Kidney (tissue), 14 donors: Measurements from ENCODE around the gene KCNAB2. TPM values are rescaled to one million over a fixed set of nuclear protein-coding genes. Genes with fewer than 3 reads are reported as not detected.

Experiments
- DNase-seq, 5 donors: peaks; one replicate each; pipeline ENCODE4 v3.0.0-alpha.2; 2013 to 2020
- FAIRE-seq: peaks from 2 replicates; lab custom pipeline; 2012; peaks lifted over from hg19 to GRCh38; lab: Jason Lieb, UNC
- H3K27ac ChIP-seq, 2 donors: one replicate each; pipeline ENCODE4 v1.7.0; 2013; ENCODE audit warnings: low read depth in 2 of 2, low read length in 2 of 2, inconsistent platforms in 1 of 2
- H3K27me3 ChIP-seq: one replicate; pipeline ENCODE4 v1.7.1; 2013; ENCODE audit warnings: low read length, inconsistent platforms; ENCODE audit not compliant: control insufficient read depth, insufficient read depth
- H3K36me3 ChIP-seq, 3 donors: one replicate each; pipeline versions ENCODE4 v1.7.0 to v1.7.1; 2013; ENCODE audit warnings: low read length in 3 of 3, control low read depth in 1 of 3, inconsistent platforms in 1 of 3; ENCODE audit not compliant: insufficient read depth in 3 of 3, control insufficient read depth in 2 of 3
- H3K4me1 ChIP-seq, 3 donors: one replicate each; pipeline versions ENCODE4 v1.7.0 to v1.7.1; 2013; ENCODE audit warnings: low read length in 3 of 3, inconsistent platforms in 1 of 3, low read depth in 1 of 3; ENCODE audit not compliant: control insufficient read depth in 2 of 3, insufficient read depth in 2 of 3
- H3K4me3 ChIP-seq, 3 donors: one replicate each; pipeline versions ENCODE4 v1.7.0 to v1.8.1; 2013; ENCODE audit warnings: low read length in 3 of 3, control low read depth in 1 of 3, inconsistent platforms in 1 of 3
- H3K9ac ChIP-seq, 3 donors: one replicate each; pipeline versions ENCODE4 v1.7.0 to v1.7.1; 2013; ENCODE audit warnings: low read length in 3 of 3, control low read depth in 1 of 3, inconsistent platforms in 1 of 3
- H3K9me3 ChIP-seq, 3 donors: one replicate each; pipeline versions ENCODE4 v1.7.0 to v1.7.1; 2013; ENCODE audit warnings: low read length in 3 of 3, control low read depth in 1 of 3, inconsistent platforms in 1 of 3; ENCODE audit not compliant: control insufficient read depth in 2 of 3, insufficient read depth in 1 of 3
- intact Hi-C: fragments of 100-400 bp; cut with DNase I; formaldehyde crosslinking; loops from one replicate; pipeline ENCODE4 v1.11.1; 2022
- polyA plus RNA-seq: library from polyadenylated mRNA; stranded (reverse); fragments of 350-450 nt; fragmentation: Illumina TruSeq; extraction: RNeasy Lipid Tissue Mini Kit (QIAGEN cat#74804); gene quantifications from one replicate; pipeline ENCODE4 v1.2.3, GENCODE V29; 2014; ENCODE audit warnings: low read depth, low replicate concordance; ENCODE audit not compliant: insufficient read depth
- total RNA-seq: library from RNA; stranded (reverse); fragmentation: NEBNext Ultra II Directional; extraction: Animal tissue kit (Norgen Biotek cat#: 25700); gene quantifications from one replicate; pipeline ENCODE4 v1.2.1, GENCODE V29; 2021
- TF ChIP-seq, protein P1 (sequence below): IDR thresholded peaks from 3 replicates; pipeline ENCODE4 v1.5.1; 2012; ENCODE audit warnings: mild to moderate bottlenecking, moderate library complexity, borderline replicate concordance; ENCODE audit not compliant: insufficient read depth; ENCODE audit errors: extremely low read depth
- donor health status: control.
- donor health status: control.
- donor health status: control.
- donor health status: control.
- donor health status: control.
- donor health status: DM: yes; HTN: yes; CAD: no.
- donor health status: Normal renal cell carcinoma (clear cell type).

KCNAB2 gene
- total and polyA plus RNA-seq, 2 donors from 2014 or later, result 19.6 to 28.1 TPM

GRCh38 chr1:6046279-6046678, 591 bp downstream of the KCNAB2 start:
- intact Hi-C loops, result no loop called here
- Histone ChIP-seq H3K4me3 (peak overlapping the region in 2 of 3 donors; percentile 56 to 76), H3K4me1 (peaks cover 0 to 3% (median 0%) of the 10 kb centered on the region in 3 donors), H3K27ac (peak overlapping the region in 1 of 2 donors; percentile 43), H3K27me3 (no peaks in the 10 kb centered on the region), H3K9me3 (no peaks in the 10 kb centered on the region), H3K36me3 (no peaks in the 10 kb centered on the region), H3K9ac (peak overlapping the region in 1 of 3 donors; percentile 15)
- DNase-seq (no peak), FAIRE-seq (no peak)
- TF ChIP-seq, protein P1, sequence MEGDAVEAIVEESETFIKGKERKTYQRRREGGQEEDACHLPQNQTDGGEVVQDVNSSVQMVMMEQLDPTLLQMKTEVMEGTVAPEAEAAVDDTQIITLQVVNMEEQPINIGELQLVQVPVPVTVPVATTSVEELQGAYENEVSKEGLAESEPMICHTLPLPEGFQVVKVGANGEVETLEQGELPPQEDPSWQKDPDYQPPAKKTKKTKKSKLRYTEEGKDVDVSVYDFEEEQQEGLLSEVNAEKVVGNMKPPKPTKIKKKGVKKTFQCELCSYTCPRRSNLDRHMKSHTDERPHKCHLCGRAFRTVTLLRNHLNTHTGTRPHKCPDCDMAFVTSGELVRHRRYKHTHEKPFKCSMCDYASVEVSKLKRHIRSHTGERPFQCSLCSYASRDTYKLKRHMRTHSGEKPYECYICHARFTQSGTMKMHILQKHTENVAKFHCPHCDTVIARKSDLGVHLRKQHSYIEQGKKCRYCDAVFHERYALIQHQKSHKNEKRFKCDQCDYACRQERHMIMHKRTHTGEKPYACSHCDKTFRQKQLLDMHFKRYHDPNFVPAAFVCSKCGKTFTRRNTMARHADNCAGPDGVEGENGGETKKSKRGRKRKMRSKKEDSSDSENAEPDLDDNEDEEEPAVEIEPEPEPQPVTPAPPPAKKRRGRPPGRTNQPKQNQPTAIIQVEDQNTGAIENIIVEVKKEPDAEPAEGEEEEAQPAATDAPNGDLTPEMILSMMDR, result no peak

DNA sequence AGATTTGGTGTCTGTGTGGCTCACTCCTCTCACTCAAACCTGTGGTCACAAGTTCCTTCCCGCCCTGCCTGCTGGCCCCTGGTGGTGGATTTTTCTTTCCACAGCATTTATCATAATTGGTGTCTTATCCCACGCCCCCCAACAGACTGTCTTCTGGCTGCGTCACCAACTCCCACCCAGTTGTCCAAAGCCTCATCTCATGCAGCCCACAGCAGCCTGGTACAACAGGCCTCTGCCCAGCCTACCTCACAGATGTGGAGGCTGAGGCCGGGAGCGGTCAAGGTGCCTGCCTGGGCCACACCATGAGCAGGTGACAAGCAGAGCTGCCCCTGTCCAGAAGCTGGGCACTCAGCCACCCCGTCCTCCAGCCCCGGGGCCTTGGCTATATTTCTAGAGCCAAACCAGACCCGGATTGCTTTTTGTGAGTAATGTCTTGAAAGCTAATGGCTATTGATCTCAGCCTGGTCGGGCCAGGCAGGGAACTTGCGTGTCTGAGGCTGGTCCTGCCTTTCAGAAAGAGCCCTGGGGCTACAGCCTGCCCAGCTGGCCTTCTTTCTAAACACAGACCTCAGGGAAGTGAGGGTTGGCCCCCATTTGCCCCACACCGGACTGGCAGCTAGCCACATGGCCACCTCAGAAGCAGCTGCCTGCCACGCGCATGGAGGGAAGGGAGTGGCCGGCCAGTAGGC, 2.6 kb downstream of the KCNAB2 start:
- Histone ChIP-seq H3K36me3 (no peaks in the 10 kb centered on the region), H3K4me1 (peaks cover 0 to 3% (median 0%) of the 10 kb centered on the region in 3 donors), H3K27me3 (no peaks in the 10 kb centered on the region), H3K9me3 (no peaks in the 10 kb centered on the region), H3K27ac (peak overlapping the region; percentile 15 to 57), H3K4me3 (peak overlapping the region in 1 of 3 donors; percentile 46), H3K9ac (no peak overlapping the region)
- intact Hi-C loops, result no loop called here
- TF ChIP-seq, protein P1, result no peak
- DNase-seq (no peak), FAIRE-seq (no peak)

DNA sequence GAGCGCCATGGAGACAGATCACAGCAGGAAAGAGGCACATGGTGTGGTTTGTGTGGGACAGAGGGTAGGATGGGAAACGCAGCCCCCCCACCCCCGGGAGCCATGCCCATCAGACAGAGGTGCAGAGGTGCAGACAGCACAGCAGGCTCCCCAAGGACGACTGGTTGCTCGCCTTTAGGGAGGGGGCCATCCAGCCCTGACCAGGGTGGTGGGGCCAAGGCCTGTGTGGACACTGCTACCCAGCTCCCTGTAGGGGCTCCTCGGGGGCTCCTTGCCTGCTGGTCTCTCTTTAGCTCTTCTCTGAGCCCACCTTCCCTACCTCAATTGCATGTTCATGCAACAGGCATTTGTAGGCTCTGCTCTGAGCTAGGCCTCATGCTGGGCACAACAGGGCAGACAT, 3.7 kb downstream of the KCNAB2 start:
- intact Hi-C loops, result no loop called here
- Histone ChIP-seq H3K9ac (no peak overlapping the region), H3K4me1 (peaks cover 0 to 3% (median 0%) of the 10 kb centered on the region in 3 donors), H3K9me3 (no peaks in the 10 kb centered on the region), H3K27me3 (no peaks in the 10 kb centered on the region), H3K4me3 (no peak overlapping the region), H3K36me3 (no peaks in the 10 kb centered on the region), H3K27ac (no peak overlapping the region)
- FAIRE-seq (no peak), DNase-seq (no peak)
- TF ChIP-seq, protein P1, result no peak
